ENCODE data around the gene NDUFS4.
"Not testable (repeated sequence)": the region's sequence is repeated elsewhere in the genome, so short reads cannot be mapped to it uniquely, and the experiment has no call there.

The NDUFS4 gene

DNA sequence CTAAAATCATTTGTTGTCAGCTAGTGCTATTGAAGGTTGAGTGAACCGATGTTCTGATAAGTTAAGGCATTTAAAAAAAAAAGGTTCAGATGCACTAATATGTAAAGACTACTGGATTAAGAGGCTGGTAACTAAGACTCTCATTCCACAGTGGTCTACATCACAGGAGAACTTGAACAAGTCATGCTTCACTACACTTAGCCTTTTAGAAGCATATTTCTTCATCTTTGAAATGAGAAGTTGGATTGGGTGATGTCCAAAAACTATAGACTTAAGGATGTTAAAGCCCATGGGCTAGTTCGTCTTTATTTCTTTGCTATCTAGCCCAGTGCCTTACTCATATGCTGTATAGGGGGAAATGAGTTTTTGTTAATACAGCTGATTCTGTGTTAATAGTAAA is 107.2 kb downstream of the NDUFS4 start:
- no peak for DNase-seq (ENCODE audit: low spot score)

DNA sequence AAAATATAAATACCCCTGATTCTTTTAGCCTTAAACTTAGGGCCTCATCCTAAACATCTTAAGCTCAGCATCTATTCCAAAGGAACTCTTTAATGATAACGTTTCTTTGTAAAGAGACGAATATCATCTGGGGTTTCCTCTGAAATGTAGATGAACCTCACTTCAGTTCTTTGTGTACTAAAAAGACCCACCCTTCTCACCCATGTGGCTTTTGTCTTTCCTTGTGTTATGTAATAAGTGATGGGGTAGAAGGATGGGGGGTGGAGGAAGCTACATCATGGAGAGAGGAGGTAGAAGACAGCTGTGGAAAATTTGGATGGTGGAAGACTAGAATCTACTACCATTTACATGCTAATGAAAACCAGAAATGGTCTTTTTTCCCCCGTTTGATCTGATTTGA is 111.0 kb downstream of the NDUFS4 start:
- no peak for DNase-seq (ENCODE audit: low spot score)

GRCh38 chr5:53674121-53674520 is 113.7 kb downstream of the NDUFS4 start:
- no peak for DNase-seq (ENCODE audit: low spot score)

GRCh38 chr5:53677632-53678031 is 117.2 kb downstream of the NDUFS4 start:
- no peak for DNase-seq (ENCODE audit: low spot score)

DNA sequence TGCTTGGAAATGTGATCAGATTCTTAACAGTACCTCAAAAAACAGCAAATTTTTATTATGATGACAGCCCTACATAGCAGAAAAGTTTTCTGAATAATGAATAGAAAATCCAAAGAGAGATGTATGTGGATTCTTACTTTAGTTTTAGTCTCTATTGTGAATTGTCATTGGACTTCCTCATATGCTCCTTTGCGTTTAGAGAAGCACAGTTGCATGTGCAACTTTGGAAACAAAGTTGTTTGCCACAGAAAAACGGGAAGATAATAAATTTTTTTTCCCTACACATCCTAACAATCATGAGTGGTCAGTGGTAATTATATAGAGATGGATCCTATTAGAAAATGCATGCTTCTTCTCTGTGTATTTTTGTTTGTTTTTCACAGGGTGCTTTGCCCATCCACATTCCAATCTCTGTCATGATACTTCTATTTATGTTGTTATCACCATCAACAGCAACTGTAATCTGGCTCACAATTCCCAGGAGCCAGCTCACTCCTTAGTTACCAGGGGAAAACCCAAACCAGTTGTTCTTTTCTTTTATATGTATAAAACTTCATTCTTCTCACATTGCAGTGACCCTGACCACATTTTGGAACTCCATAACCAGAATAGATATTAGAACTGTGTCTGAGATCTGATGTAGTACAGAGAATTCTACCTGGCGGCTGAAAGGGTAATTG is 118.7 kb downstream of the NDUFS4 start:
- DNase-seq (ENCODE audit: low spot score), result no peak

GRCh38 chr5:53681079-53681478 is 120.6 kb downstream of the NDUFS4 start:
- no peak for DNase-seq (ENCODE audit: low spot score)

GRCh38 chr5:53691014-53691413 is 130.6 kb downstream of the NDUFS4 start:
- DNase-seq (ENCODE audit: low spot score), result no peak

GRCh38 chr5:53694520-53695022 is 134.1 kb downstream of the NDUFS4 start:
- DNase-seq (ENCODE audit: low spot score), result no peak

GRCh38 chr5:53710405-53710804 is 150.0 kb downstream of the NDUFS4 start:
- DNase-seq (ENCODE audit: low spot score), result not testable (repeated sequence)

GRCh38 chr5:53712327-53712726 is 151.9 kb downstream of the NDUFS4 start:
- DNase-seq (ENCODE audit: low spot score), result no peak

DNA sequence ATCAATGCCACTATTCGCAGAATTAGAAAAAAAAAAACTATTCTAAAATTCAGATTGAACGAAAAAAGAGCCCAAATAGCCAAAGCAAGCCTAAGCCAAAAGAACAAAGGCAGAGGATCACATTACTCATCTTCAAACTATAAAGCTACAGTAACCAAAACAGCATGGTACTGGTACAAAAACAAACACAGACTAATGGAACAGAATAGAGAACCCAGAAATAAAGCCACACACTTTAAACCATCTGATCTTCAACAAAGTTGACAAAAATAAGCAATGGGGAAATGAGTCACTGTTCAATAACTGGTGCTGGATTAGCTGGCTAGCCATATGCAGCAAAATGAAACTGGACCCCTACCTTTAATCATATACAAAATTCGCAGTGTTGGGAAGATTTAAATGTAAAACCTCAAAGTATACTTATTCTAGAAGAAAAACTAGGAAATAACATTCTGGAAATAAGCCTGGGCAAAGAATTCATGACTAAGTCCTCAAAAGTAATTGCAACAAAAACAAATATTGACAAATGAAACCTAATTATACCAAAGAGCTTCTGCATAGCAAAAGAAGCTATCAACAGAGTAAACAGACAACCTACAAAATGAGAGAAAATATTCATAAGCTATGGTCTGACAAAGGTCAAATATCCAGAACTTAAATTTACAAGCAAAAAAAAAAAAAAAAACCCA is 153.7 kb downstream of the NDUFS4 start:
- no peak for DNase-seq (ENCODE audit: low spot score)

- no peak for DNase-seq (ENCODE audit: low spot score)
Observed at GRCh38 chr5:53714667-53715010, 154.2 kb downstream of the NDUFS4 start.

DNA sequence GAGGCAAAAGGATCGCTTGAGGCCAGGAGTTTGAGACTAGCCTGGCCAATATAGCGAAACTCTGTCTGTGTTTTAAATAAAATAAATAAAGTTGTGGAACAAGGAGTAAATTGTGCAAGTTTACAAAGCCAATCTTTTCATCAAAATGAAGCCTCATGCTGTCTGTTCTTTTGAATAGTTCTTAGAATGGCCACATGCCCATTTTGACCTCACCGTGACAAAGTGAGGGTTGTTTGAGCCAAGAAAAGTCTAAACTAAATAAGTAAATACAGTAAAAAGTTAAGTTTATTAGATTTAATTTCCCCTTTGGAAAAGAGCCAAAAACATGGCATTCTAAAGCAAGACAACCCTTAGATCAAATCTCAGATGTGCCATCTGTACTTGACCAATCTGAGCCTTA is 165.7 kb downstream of the NDUFS4 start:
- DNase-seq (ENCODE audit: low spot score), result no peak

DNA sequence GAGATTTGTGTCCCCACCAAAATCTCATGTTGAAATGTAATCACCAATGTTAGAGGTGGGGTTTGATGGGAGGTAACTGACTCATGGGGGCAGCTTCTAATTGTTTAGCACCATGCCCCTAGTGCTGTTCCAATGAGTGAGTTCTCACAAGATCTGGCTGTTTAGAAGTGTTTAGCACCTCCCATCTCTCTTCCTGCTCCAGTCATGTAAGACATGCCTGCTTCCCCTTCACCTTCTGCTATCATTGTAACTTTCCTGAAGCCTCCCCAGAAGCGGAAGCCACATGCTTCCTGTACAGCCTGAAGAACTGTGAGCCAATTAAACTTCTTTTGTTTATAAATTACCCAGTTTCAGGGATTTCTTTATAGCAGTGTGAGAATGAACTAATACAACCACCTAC is 170.5 kb downstream of the NDUFS4 start:
- no peak for DNase-seq (ENCODE audit: low spot score)
